Activated naive CD8-positive, alpha-beta T cell treated with anti-CD3 and anti-CD28 coated beads, Interleukin-2, amount 50 U/mL, for 16 hours (primary cell): Measurements from ENCODE around the gene RRP12.
"Not testable (repeated sequence)": the region's sequence is repeated elsewhere in the genome, so short reads cannot be mapped to it uniquely, and the experiment has no call there.

Experiments
- DNase-seq: peaks from one replicate; pipeline ENCODE4 v3.0.0-alpha.2; 2020; ENCODE audit warnings: low read depth, low spot score

Gene RRP12, protein sequence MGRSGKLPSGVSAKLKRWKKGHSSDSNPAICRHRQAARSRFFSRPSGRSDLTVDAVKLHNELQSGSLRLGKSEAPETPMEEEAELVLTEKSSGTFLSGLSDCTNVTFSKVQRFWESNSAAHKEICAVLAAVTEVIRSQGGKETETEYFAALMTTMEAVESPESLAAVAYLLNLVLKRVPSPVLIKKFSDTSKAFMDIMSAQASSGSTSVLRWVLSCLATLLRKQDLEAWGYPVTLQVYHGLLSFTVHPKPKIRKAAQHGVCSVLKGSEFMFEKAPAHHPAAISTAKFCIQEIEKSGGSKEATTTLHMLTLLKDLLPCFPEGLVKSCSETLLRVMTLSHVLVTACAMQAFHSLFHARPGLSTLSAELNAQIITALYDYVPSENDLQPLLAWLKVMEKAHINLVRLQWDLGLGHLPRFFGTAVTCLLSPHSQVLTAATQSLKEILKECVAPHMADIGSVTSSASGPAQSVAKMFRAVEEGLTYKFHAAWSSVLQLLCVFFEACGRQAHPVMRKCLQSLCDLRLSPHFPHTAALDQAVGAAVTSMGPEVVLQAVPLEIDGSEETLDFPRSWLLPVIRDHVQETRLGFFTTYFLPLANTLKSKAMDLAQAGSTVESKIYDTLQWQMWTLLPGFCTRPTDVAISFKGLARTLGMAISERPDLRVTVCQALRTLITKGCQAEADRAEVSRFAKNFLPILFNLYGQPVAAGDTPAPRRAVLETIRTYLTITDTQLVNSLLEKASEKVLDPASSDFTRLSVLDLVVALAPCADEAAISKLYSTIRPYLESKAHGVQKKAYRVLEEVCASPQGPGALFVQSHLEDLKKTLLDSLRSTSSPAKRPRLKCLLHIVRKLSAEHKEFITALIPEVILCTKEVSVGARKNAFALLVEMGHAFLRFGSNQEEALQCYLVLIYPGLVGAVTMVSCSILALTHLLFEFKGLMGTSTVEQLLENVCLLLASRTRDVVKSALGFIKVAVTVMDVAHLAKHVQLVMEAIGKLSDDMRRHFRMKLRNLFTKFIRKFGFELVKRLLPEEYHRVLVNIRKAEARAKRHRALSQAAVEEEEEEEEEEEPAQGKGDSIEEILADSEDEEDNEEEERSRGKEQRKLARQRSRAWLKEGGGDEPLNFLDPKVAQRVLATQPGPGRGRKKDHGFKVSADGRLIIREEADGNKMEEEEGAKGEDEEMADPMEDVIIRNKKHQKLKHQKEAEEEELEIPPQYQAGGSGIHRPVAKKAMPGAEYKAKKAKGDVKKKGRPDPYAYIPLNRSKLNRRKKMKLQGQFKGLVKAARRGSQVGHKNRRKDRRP (N-terminal part only)

GRCh38 chr10:97400665-97401454 is at the start of gene RRP12:
Gene RRP12 (minus strand): TSS chr10:97401340. CDS start chr10:97401231, 109 bp downstream.
- DNase-seq, result peak; percentile 60

DNA sequence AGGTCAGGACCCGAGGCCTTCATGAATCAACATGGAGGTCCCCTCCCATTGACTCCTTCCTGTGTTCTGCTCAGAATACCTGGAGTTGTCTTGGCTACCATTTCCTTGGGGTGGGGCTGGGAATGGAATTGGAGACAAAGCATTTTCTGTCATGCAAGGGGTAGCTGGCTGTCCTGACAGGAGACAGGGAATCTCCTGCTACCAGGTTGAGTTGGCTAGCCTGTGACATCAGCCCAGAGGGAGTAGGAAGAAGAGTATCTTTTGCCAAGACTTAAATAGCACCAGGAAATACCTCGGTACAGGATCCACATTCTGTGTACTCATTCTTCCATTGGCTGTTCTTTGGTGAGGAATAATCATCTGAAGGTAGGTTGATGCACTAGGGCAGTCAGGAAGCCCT is 49.7 kb upstream of the RRP12 start:
- DNase-seq, result no peak

GRCh38 chr10:97445722-97446639 is 44.8 kb upstream of the RRP12 start, which contains the start of the genes EXOSC1 and ZDHHC16:
Gene EXOSC1 (minus strand): TSS chr10:97446006. CDS start chr10:97445985, 21 bp downstream.
Gene ZDHHC16 (plus strand): TSS chr10:97446175. CDS start chr10:97451676, 5,501 bp downstream.
- DNase-seq, result peak; percentile 79

- DNase-seq, result no peak
Measured at GRCh38 chr10:97445357-97445721, 44.2 kb upstream of the RRP12 start.

GRCh38 chr10:97444212-97444611 is 43.1 kb upstream of the RRP12 start:
- no peak for DNase-seq

DNA sequence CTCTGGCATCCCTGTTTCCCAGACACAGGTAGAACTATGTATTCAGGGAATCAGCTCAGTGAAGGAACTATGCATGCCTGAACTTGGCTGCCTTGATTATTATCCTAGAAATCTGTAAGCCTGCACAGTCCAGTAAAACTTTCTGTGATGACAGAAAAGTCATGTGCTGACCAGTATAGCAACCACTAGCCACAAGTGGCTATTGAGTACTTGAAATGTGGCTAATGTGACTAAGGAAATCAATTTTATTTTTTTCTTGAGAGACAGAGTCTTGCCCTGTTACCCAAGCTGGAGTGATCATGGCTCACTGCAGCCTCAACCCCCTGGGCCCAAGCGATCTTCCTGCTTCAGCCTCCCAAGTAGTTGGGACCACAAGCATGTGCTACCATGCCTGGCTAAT is 41.1 kb upstream of the RRP12 start:
- no peak for DNase-seq

DNA sequence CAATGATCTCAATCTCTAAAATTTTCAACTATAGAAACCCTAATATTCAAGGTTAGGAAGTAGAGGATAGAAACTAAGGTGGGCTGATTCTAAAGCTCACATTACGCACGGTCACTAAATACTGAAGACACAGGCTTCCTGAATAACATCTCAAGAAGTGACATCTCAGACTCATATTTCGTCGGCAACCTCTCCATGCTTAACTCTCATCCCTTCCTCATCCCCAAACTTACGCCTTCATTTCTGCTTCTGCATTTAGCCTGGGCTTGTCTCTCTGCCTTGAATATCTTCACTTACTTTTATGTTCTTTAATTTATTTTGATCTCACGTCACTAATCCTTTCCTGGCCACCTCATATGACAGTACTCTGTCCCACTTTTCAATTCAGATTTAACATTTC is 34.1 kb upstream of the RRP12 start:
- DNase-seq, result no peak

GRCh38 chr10:97434557-97434956 is 33.4 kb upstream of the RRP12 start:
- DNase-seq, result no peak

DNA sequence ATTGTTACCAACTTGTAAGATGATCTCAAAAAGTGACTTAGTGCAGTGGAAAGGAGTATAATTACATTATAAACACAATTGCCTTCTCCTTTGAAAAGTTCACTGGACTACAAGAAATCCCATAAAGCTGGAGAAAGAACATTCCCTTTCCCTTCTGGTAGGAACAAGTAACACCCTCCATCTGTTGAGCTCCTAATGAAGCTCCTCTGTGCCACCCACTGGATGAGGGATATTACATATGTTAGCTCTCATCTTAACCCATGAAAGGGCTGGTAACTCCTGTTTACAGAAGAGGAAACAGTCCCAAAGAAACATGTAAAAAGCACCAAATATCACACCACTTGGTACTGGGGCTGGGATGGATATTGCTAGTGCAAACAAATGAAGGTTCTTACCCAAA is 32.9 kb upstream of the RRP12 start:
- DNase-seq, result no peak

- no peak for DNase-seq
Measured at GRCh38 chr10:97428572-97428981, 27.4 kb upstream of the RRP12 start.

DNA sequence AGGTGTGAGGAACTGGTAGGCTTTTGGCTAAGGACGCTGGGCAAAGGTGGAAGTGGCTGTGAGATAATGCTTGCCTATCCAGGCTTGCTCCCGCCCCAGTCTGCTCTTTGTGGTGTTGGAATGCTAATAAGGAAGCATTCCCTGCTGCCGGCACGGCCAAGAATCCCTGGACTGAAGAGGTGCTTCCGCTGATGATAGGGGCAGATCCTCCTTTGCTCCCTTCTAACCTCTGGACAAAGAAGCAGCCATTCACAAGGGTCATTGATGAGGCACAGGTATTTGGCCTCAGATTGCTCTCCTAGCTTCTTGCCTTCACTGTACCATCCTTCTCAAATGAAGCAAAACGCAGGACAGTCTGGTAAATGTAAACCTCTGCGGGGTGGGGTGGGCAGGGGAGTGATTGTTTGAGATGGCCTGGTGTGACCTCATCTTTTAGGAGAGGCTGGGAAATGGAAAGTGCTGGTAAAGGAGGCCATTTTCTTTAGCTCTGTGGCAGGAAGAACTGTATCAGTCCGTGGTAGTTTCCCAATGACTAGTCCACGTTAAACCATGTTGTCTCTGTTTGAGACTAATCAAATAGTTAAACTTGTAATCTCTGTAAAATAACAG is 26.5 kb upstream of the RRP12 start:
- no peak for DNase-seq

- no peak for DNase-seq
Measured at GRCh38 chr10:97426776-97427570, 25.8 kb upstream of the RRP12 start.

- peak; percentile 85 for DNase-seq
Measured at GRCh38 chr10:97425964-97426775, 25.0 kb upstream of the RRP12 start, which contains the start of gene PGAM1. Gene PGAM1 (plus strand): TSS chr10:97426191. CDS start chr10:97426308, 117 bp downstream.

- not testable (repeated sequence) for DNase-seq
Measured at GRCh38 chr10:97423757-97424098, 22.6 kb upstream of the RRP12 start.

- DNase-seq, result no peak
Measured at GRCh38 chr10:97416565-97416964, 15.4 kb upstream of the RRP12 start.

- DNase-seq, result no peak
Measured at GRCh38 chr10:97412891-97413304, 11.8 kb upstream of the RRP12 start.

DNA sequence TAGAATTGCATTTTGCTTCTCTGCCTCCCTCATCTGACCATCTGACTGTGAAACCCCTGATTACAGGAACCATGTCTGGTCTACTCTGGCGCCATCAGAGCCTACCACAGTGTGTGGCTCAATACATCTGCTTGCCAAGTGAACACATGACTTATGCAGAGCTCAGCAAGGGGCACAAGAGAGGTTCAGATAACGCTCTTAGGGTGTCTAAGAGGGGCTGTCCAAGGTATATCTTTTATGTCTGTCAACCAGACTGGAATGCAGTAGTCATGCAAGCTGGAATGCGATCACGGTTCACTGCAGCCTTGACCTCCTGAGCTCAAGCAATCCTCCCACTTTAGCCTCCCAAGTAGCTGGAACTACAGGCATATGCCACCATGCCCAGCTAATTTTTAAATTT is 10.3 kb upstream of the RRP12 start:
- DNase-seq, result no peak
